ENCODE results near the gene SETD1B.

SETD1B gene

DNA sequence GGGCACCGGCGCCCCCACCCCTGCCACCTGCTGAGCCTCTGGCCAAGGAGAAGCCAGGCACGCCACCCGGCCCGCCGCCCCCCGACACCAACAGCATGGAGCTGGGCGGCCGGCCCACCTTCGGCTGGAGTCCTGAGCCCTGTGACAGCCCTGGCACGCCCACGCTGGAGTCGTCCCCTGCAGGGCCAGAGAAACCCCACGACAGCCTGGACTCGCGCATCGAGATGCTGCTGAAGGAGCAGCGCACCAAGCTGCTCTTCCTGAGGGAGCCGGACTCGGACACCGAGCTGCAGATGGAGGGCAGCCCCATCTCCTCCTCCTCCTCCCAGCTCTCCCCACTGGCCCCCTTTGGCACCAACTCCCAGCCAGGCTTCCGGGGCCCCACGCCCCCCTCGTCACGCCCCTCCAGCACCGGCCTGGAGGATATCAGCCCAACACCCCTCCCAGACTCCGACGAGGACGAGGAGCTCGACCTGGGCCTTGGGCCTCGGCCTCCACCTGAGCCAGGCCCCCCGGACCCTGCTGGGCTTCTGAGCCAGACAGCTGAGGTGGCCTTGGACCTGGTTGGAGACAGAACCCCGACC, 6.5 kb downstream of the SETD1B start:
- TF ChIP-seq, protein P1, sequence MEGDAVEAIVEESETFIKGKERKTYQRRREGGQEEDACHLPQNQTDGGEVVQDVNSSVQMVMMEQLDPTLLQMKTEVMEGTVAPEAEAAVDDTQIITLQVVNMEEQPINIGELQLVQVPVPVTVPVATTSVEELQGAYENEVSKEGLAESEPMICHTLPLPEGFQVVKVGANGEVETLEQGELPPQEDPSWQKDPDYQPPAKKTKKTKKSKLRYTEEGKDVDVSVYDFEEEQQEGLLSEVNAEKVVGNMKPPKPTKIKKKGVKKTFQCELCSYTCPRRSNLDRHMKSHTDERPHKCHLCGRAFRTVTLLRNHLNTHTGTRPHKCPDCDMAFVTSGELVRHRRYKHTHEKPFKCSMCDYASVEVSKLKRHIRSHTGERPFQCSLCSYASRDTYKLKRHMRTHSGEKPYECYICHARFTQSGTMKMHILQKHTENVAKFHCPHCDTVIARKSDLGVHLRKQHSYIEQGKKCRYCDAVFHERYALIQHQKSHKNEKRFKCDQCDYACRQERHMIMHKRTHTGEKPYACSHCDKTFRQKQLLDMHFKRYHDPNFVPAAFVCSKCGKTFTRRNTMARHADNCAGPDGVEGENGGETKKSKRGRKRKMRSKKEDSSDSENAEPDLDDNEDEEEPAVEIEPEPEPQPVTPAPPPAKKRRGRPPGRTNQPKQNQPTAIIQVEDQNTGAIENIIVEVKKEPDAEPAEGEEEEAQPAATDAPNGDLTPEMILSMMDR (conservative IDR thresholded peaks at IDR 0.05; ENCODE audit: control insufficient read depth, insufficient read depth, low read depth, low read length), result no peak
- H3K4me3 ChIP-seq (ENCODE audit: control insufficient read depth, low read depth, low read length), result no peak overlapping the region
- no peak for DNase-seq (ENCODE audit: low read depth)

DNA sequence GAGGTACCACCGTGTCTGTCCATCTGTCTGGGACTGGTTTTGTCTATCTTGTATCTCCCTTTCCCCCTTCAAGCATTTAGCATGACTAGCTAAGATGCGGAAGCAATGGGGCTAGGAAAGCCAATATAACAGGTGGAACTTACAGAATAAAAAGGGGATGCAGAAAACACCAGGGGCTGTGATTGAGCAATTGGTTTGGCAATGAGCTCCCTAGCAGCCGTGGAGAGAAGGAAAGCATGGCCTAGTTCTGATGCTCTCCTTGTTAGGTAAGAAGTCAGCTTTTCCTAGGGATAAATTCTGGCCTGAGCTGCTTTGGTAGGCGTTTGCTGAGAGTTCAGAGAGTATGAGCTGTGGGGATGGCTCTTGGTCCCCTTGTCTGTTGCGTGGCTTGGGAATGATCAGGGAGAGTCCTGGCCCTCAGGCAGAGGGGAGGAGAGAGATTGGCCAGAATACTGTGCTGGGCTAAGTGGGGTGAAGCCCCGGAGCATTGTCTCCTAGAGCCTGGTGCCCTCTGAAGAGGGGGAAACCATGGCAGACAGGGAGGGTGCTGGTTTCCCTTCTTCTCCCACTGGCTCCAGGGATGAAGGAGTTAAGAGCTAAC, 7.1 kb downstream of the SETD1B start:
- peak; percentile 31 for DNase-seq (ENCODE audit: low read depth)
- peak overlapping the region; percentile 71 for H3K4me3 ChIP-seq (ENCODE audit: control insufficient read depth, low read depth, low read length)
- TF ChIP-seq, protein P1 (conservative IDR thresholded peaks at IDR 0.05; ENCODE audit: control insufficient read depth, insufficient read depth, low read depth, low read length), result no peak

DNA sequence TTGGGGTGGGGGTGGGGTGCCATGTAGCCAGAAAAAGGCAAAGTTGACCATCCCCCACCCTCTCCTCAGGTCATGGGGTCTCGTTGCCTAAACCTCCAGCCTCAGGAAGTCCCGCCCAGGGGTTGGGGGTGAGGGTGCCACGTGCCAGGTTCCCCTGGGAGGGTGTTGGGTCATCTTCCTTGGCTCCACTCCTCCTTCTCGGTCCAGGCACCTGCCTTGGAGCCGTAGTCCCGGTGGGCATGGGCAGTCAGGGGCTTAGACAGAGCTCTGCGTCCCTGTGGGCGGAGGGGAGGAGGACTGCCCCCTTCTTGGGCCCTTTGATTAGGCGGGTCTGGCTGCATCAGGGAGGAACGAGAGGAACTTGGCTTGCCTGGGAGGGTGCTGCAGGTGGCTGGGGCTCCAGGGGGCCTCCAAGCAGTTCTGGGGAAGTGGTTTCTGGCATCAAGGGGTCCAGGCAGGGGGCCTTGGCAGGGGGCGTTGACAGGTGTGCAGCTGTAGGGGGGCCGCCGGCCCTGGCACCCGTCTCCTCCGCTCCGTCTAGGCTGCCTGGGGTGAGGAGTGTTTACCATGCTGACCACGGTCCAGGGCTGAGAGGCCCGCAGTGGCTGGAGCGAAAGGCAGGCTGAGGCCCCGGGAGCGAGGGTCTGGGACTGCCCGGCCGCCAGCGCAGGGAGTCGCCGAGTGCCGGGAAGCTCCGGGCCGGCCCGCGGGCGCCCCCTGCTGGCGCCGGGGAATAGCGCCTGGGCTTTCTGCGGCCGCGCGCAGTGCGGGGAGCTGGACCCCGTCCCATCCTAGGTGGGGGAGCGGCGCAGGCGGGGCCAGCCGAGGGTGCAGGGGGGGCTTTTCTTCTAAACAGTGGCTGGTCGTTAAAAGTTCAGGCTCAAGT, 7.9 kb downstream of the SETD1B start:
- TF ChIP-seq, protein P1 (conservative IDR thresholded peaks at IDR 0.05; ENCODE audit: control insufficient read depth, insufficient read depth, low read depth, low read length), result no peak
- H3K4me3 ChIP-seq (ENCODE audit: control insufficient read depth, low read depth, low read length), result peak overlapping the region; percentile 71
- DNase-seq (ENCODE audit: low read depth), result peak; percentile 61

DNA sequence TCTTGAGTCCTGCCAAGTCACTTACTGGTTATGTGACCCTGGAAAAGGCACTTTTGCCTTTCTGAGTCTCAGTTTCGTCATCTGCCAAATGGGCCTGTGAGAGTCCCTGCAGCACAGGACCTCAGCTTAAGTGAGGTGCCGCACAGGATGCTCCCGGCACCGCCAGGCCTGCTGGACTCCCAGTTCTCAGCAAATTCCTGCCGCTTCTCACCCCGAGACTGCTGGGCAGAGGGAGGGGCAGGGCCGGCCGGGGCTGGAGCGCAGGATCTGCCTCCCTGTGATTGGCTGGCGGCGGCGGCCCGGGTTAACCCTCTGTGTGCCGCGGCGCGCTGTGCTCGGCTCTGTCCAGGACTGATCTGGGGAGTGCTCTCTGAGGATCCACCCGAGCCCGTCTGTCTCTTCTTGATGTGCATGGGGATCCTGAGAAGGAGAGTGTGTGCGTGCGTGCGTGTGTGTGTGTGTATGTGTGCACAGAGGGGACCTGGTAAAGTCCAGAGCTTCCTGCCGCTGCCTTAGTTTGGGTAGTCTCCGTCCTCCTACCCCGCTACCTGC, 8.6 kb downstream of the SETD1B start:
- H3K4me3 ChIP-seq (ENCODE audit: control insufficient read depth, low read depth, low read length), result peak overlapping the region; percentile 71
- TF ChIP-seq, protein P1 (conservative IDR thresholded peaks at IDR 0.05; ENCODE audit: control insufficient read depth, insufficient read depth, low read depth, low read length), result no peak
- peak; percentile 66 for DNase-seq (ENCODE audit: low read depth)

DNA sequence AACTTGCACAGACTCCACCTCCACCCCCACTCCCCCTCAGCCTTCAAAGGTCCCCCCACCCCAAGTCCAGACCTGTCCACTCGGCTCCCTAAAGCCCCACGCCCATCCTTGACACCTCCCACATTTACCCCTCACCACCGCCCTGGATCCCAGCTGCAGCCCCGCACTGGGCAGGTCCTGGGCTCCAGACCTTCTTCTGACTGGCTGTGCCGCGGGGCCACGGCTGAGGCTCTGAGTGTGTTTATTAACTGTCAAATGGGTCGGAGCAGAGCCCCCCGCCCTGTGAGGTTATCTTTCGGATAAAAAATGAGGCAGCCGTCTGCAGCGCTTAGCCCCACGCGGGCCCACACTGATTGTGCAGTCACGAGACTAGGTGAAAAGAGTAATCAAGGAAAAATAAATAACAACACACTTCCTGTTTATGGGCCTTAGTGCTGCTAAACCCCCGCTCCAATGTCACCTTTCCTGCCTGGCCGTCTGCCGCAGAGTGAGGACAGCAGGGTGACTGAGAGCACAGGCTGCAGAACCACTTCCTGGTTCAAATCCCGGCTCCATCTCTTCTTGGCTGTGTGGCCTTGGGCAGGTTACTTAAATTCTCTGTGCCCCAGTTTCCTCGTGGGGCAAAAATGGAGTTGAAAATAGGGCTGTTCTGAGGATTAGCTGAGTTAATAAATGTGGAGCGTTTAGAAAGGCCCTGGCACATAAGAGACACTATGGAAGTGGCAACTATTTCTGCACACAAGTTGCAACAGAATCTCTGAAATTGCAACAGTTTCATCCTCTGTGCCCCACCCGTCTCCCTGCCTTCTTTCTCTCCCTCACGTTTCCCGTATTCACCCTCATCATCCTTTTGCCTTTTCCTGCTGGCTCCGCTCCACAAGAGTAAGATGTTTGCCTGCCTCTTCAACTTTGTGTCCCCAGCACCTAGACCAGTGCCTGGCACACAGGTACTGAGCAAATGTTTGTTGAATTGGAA, 9.4 kb downstream of the SETD1B start:
- TF ChIP-seq, protein P1 (conservative IDR thresholded peaks at IDR 0.05; ENCODE audit: control insufficient read depth, insufficient read depth, low read depth, low read length), result no peak
- peak overlapping the region; percentile 71 for H3K4me3 ChIP-seq (ENCODE audit: control insufficient read depth, low read depth, low read length)
- peak; percentile 28 for DNase-seq (ENCODE audit: low read depth)

DNA sequence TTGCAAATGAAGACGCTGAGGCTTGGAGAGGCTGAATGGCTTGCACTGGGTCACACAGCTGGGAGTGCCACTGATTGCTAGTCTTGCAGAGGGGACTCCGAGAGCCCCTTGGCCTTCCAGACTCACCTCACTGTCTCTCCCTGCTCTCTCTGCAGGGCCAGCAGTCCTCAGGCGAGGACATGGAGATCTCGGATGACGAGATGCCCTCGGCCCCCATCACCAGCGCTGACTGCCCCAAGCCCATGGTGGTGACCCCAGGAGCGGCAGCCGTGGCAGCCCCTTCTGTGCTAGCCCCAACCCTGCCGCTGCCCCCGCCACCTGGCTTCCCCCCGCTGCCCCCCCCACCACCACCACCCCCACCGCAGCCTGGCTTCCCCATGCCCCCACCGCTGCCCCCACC, 10.1 kb downstream of the SETD1B start:
- no peak for DNase-seq (ENCODE audit: low read depth)
- no peak overlapping the region for H3K4me3 ChIP-seq (ENCODE audit: control insufficient read depth, low read depth, low read length)
- TF ChIP-seq, protein P1 (conservative IDR thresholded peaks at IDR 0.05; ENCODE audit: control insufficient read depth, insufficient read depth, low read depth, low read length), result no peak

All from fibroblast of mammary gland (primary cell).